GM19099 (cell line): Measurements from ENCODE around the gene FKBP5.

Experiments used
- POLR2A ChIP-seq: IDR thresholded peaks from 3 replicates; pipeline ENCODE4 v1.6.1; 2011; ENCODE audit warnings: low read depth; ENCODE audit not compliant: insufficient read length; ENCODE audit errors: extremely low read depth

The FKBP5 gene

DNA sequence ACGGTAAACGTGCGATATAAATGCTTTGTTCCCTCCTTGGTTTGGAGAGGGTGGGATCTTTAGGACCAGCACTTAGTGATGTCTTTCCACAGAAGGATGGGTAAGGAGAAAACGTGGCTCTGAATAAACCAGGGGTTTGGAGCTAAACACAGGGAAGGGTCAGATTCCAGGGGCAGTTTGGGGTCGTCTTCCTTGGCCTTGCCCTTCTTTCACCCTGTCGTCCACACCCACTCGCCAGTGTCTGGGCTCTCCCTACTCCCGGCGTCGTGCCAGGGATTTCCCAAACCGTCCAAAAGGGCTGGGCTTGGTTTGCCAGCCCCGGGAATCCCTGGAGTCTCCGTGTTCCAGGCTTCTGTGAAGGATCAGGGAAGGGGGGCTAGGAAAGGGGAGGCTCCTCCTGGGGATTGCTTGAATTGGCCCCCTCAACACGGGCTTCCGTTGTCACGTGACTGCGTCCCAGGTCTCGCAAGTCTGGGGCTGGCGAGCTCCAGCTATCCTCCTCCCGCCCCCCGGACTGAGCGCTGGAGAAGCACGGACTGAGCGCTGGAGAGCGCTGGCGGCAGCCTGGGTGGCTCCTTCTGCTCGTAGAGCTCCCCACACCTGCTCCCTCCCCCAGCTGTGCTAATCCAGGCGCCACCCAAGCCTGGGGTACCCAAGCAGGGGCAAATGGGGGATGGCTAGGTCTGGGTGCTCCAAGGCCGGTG is 38.7 kb upstream of the FKBP5 start:
- no peak for TF ChIP-seq POLR2A

DNA sequence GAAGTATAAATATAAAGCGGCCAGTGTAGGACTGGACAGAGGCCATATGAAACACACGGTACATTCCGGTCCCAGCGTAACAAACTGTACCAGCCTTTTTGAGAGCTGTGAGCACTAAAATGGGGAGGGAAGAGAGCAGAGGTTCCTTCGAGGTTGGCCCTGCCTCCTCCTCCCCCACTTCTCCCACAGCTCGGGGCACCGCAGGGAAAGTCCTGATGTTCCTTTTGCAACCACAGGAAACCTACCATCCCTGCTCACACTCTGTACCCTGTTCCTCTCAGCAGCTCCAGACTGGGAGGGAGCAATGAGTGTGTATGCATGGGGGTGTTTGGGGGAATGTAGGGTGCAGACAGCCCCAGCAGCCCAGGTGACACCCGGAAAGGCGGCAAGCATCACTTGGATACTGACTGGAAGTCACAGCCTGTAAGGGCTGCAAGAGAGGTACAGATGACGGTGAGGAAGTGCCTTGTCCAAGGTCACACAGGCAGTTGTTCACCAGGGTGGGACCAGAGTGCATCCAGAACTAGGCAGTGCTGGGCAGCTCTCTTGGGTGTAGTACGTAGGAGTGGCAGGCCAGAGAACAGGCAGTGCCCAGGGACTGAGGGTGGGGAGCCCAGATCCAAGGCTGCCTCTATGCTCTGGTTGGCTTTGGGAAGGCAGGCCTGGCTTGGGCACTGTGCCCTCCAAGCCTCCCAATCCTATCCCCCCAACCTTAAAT is 37.2 kb upstream of the FKBP5 start:
- no peak for TF ChIP-seq POLR2A

DNA sequence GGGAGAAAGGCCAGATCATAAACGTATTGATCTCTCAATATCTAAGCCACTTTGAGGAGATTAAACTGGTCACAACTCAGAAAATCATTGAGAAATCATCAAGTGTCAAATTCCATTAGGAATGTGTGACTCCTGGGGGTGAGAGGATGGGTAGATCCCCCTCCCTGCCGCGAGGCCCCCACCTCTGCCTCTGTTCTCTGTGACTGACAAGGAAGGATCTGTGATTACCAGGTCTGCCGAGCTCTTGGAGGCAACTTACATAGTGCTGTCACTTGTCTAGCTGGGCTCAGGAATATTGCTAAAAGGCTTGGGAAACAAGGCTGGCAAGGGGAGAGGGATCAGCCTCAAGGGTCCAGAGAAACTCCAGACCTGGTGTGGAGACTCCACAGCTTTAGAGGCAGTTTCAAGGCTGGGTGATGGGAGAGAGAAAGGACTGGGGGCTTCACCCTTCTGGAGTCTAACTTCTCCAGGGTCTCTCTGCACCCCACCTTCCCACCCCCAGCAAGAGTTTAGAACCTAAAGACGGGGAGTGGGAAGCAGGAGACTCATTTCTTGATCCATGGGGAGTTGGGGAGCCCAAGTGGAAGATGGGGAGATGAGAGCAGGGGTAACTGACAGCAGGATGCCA is 36.5 kb upstream of the FKBP5 start:
- TF ChIP-seq POLR2A: no peak

DNA sequence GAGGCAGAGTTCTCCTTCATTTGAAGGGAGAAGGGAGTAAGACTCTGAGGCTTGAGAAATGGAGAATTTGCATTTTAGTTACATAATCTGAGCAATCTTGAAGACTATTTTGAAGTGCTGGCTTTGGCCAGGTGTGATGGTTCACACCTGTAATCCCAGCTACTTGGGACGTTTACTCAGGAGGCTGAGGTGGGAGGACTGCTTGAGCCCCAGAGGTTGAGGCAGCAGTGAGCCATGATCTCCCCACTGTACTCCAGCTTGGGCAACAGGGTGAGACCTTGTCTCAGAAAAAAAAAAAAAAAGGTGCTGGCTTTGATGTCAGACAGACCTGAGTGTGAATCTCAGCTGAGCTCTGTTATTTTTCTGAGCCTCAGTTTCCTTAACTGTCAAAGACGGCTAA is 35.8 kb upstream of the FKBP5 start:
- TF ChIP-seq POLR2A: no peak

DNA sequence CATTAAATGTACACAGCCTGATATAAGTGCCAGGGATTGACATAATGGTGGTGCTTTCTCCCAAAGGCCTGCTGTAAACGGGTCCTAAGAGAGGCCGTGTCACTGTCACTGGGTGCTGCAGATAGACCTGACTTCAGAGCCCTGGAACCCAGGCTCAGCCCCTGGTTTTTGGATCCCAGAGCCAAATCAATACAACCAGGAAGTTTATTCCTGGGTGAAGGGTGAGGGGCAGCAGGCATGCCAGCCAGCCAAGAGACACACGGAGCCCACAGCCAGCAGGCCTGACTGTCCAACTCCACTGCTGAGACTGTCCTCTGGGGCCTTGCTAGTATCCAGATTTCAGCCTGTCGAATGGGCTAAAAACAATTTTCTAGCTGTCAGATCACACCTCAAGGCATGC is 35.3 kb upstream of the FKBP5 start:
- no peak for TF ChIP-seq POLR2A

DNA sequence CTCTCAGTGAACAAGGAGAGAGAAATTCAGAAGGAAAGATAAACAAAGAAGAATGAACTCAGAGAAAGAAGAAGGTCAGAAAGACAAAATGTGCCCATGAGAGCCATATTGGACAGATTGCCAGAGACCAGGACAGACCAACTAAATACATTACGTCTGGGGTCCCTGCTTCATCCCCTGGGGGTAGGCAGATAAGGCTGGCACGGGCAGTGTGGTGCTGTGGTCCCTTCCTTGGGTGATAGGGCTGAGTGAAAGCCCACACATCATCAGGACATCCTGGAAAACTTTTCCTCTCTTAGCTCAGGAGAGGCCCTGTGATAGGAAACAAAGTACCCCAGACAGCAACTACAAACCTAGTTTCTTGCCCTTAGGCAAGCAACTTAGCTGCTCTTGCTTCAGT is 34.9 kb upstream of the FKBP5 start:
- TF ChIP-seq POLR2A: no peak

DNA sequence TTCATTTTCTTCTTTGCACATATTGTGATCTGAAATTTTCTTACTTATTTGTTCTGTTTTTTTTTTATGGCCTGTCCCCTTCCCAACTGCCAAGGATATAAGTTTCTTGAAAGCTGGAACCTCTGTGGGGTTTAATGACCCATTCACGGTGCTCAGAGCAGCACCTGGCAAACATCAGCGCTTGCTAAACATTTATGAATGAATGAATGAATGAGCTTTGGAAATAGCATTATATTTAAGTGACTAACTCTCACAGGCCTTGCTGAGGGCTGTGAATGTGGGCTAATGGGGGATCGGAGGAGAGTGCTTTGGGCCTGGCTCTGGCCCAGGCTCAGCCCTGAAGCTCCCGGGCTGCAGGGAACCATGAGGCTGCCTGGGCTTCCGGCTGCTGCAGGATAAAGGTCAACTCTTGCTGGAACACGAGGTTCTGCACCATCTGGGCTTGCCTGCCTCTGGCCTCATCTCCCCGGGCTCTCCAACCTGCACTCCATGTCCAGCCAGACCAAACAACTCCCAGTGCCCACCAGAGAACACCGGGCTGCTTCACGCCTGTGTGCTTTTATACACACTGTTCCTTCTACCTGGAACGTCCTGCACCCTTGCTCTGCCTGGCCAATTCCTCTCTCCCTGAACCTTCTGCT is 33.5 kb upstream of the FKBP5 start:
- no peak for TF ChIP-seq POLR2A

DNA sequence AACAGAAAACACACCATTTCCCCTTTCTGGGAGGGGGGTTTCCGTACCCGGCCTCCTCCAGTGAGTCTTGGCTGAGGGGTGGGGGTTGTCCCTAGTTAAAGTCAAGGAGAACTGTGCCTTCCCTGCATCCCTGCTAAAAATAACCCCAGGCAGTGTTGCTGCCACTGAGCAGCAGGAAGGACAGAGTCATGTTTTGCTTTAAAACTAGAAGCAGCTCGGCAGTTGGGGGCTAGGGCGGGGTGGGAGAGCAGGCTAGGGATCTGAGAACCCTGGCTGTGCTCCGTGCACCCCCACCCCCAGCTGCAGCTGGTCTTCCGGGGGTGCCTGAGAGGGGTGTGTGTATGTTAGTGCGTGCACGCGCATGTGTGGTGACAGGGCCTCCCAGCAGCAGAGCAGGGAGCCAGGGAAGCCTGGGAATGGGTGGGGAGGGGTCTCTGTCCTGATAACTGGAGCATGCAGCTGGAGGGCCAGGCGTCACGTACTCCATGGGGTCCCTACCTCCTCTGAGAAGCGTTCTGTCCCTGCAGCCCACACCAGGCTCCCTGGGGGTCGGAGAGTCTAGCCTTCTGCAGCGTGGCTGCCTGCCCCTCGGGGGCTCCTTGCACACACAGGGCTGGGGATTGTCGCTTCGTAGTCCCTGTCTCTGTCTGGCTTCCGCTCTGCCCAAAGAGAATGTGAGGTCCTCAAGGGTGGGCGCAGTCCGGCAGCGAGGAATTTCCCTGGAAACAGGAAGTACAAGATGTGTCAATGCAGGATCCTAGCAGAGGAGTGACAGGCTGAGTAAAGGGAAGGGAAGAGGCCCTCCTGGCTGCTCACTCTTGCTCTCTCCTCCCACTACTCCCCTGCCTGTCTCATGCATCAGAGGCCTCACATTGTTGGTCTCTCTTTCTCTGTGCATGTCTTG is 31.4 kb upstream of the FKBP5 start:
- peak; percentile 31 for TF ChIP-seq POLR2A

DNA sequence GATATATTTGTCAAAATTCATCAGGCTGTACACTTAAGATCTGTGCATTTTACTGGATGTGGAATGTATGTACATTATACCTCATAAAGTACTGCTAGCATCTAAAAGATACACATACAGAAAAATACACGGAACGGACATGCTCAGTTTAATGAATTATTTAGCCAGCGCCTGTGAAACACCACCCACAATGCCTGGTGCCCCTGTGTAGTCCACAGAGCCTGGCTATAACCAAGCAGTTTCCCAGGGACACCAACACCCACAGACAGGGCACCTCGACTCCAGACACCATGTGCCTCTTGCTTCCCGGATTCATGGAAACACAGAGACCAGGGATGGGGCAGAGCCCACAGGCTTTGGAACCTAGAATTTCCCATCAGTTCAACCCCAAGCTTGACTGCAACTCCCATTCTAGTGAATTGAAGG is 30.7 kb upstream of the FKBP5 start:
- peak; percentile 1 for TF ChIP-seq POLR2A

DNA sequence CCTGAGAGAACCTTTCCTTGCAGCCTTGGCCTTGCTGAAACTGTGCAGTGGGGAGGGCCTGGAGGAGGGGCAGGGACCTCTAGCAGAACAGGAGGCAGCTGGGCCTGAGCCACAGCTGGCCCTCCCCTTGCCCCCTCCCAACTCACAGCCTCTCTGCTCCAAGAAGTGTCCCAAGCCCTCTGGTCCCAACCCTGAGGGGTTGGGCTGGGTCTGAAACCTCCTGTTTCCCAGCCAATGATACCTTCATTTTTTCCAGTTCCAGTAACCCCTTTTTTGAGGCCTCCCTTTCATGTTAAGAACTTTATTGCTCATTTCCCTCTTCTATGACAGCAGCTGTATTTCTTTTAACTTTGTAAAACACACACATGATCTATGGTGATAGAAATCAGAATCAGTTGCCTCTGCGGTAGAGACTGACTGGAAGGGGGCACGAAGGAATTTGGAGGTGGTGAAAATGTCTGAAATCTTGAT is 30.2 kb upstream of the FKBP5 start:
- peak; percentile 22 for TF ChIP-seq POLR2A

DNA sequence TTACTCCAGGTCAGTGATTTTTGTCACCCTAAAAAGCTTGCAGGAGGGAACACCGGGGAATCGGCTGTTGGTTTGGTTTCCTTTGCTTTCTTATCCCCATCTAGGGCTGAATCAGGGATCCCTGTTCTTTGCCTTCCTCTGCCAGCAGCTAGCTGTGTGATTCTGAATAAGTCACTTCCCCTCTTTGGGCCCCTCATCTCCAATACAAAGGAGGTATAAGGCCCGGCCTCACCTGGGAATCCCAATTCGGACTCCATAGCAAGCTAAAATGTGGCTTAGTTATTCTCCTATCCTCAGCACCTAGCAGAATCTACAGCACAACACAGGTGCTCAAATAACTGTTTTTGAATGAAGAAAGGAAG is 29.6 kb upstream of the FKBP5 start:
- TF ChIP-seq POLR2A: no peak

DNA sequence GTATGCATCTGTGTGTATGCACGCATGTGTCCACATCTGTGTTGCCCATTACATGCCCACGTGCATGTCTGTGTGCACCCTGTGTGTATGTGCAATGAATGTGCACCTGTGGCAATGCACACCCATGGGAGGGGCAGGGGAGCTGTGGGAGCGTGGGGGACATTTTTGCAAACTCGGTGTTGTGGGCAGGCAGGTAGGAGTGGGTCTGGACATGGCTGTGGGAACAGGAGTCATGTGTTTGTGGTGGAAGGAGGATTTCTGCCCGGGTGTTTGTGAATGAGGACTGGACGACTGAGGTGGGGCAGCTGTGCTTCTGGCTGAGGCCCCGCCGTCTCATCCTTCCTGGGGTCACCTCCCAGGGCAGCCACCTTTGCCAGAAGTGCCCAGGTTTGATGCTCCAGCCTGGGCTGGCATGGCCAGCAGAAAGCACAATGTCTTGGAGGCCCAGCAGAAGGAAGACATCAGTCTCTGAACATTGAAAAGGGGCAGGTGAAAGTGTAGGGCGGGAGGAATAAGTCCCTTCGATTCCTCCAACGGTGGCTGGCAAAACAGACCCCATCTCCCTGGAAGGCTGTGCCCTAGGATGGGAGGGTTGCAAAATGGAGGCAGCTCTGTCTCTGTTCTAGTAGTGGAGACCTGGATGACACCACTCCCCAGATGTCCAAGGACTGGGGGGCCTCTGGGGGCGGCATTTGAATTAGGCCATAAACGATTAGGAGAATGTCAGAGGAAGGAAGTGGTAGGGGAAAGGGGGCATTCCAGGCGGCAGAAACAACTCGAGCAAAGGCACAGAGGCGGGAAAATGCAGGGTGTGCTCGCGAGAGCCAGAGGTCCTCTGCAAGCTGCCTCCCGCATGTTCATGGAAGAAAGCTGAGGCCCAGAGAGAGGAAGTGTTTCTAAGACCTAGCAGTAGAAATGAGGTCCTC is 29.0 kb upstream of the FKBP5 start:
- TF ChIP-seq POLR2A: no peak

DNA sequence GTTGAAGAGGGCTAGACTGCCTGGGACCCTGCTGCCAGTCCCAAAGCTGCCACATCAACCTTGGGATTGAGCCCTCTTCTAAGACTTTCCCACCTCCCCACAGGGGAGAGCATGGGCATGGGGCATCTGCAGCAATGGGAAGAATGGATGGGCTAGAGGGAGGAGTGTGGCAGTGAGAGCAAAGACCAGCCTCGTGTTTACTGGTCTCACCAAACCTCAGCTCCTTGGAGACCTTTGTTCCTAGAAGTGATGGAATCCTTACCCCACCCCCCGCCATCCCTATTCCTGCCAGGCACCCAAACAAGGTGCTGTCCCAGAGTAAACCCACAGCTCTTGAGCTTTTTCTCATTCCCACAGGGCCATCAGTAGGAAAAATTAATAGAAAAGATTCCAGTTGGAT is 28.1 kb upstream of the FKBP5 start:
- no peak for TF ChIP-seq POLR2A
